K562 (cell line): ENCODE measurements around the gene MCC.

Source experiments
- BCLAF1 ChIP-seq, 2 experiments: fragments of 450-650 bp in 1 of 2; IDR thresholded peaks; 2 replicates each; pipeline ENCODE4 v1.6.1; 2011 to 2017; ENCODE audit warnings: low read depth in 2 of 2, antibody characterized with exemption in 1 of 2, borderline replicate concordance in 1 of 2, low read length in 1 of 2, mild to moderate bottlenecking in 1 of 2, mixed read lengths in 1 of 2; ENCODE audit not compliant: control insufficient read depth in 1 of 2
- CBX8 ChIP-seq: fragments of 200-600 bp; sonication (generic); IDR thresholded peaks from 2 replicates; pipeline ENCODE4 v1.6.1; 2012; ENCODE audit warnings: borderline replicate concordance, mixed run types, low read depth, mild to moderate bottlenecking, moderate library complexity, mixed read lengths, low read length, control low read depth, inconsistent platforms; ENCODE audit not compliant: poor library complexity, severe bottlenecking; ENCODE audit errors: extremely low read depth
- CREB1 ChIP-seq, 2 experiments: sonication (generic) in 1 of 2; formaldehyde crosslinking in 1 of 2; IDR thresholded peaks; 2 replicates each; pipeline versions ENCODE4 v1.6.1 to v1.8.0; 2012 to 2022; ENCODE audit warnings: inconsistent platforms in 1 of 2, mild to moderate bottlenecking in 1 of 2, missing genetic modification reagents in 1 of 2, moderate library complexity in 1 of 2
- EHMT2 ChIP-seq: fragments of 450-650 bp; IDR thresholded peaks from 2 replicates; pipeline ENCODE4 v1.6.1; 2018; ENCODE audit warnings: antibody characterized with exemption
- HBP1 ChIP-seq: fragments of 450-650 bp; formaldehyde crosslinking; IDR thresholded peaks from 2 replicates; pipeline ENCODE4 v1.4.0; 2022; ENCODE audit warnings: missing genetic modification characterization
- ILF3 ChIP-seq: fragments of 450-650 bp; IDR thresholded peaks from 2 replicates; pipeline ENCODE4 v1.6.1; 2018; ENCODE audit warnings: antibody characterized with exemption, mild to moderate bottlenecking, moderate library complexity, borderline replicate concordance
- MTA3 ChIP-seq: fragments of 450-650 bp; formaldehyde crosslinking; IDR thresholded peaks from 2 replicates; pipeline ENCODE4 v1.6.1; 2017; ENCODE audit warnings: mild to moderate bottlenecking, borderline replicate concordance
- SIN3A ChIP-seq, 2 experiments: fragments of 150-350 bp in 1 of 2; IDR thresholded peaks; 2 replicates each; pipeline ENCODE4 v1.6.1; 2011 to 2016; ENCODE audit warnings: borderline replicate concordance in 2 of 2, low read depth in 2 of 2, low read length in 2 of 2, mild to moderate bottlenecking in 2 of 2, moderate library complexity in 2 of 2; ENCODE audit not compliant: control insufficient read depth in 1 of 2
- SIRT6 ChIP-seq: IDR thresholded peaks from one replicate; pipeline ENCODE4 v1.6.1; 2012; ENCODE audit warnings: low read depth, mild to moderate bottlenecking, control low read depth, inconsistent platforms, low read length, moderate library complexity
- TRIM28 ChIP-seq: fragments of 450-650 bp; IDR thresholded peaks from 2 replicates; pipeline ENCODE4 v1.6.1; 2017
- ZNF143 ChIP-seq: sonication (generic); formaldehyde crosslinking; IDR thresholded peaks from 2 replicates; pipeline ENCODE4 v1.9.0; 2022; ENCODE audit warnings: mild to moderate bottlenecking, missing genetic modification reagents
- ZNF311 ChIP-seq: fragments of 250-450 bp; sonication (Bioruptor Pico); IDR thresholded peaks from 2 replicates; pipeline ENCODE4 v1.4.0; 2020; ENCODE audit warnings: mild to moderate bottlenecking, moderate library complexity
- TF ChIP-seq, protein P1 (sequence below), 2 experiments: fragments of 450-650 bp in 1 of 2; sonication (generic) in 1 of 2; formaldehyde crosslinking in 1 of 2; IDR thresholded peaks in 1 of 2; conservative IDR thresholded peaks in 1 of 2; 2 replicates each; pipeline versions ENCODE4 v1.6.1 to v1.8.1; 2016 to 2023; ENCODE audit warnings: mild to moderate bottlenecking in 2 of 2, moderate library complexity in 2 of 2, inconsistent platforms in 1 of 2, missing genetic modification reagents in 1 of 2

DNA sequence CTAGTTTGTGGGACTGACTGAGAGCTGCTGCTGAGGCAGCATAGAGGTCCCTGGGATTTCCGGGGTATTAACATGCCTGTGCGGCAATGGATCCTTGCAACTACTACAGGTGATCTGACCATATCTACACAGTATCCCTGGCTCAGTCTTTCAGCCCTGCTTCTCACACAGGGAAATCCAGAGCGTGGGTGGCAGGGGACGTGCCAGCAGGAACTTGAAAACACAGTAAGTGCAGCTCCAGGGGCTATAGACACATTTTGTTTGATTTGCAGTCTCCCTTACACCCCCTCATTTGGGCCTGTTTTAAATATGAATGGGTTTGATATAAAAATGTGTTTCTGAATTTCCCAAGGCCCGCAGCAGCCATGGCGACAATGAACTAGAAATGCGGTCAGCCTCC is 302.2 kb downstream of the MCC start:
- TF ChIP-seq ZNF143 (CRISPR knock-in tag) (no peak), SIN3A (IDR thresholded peaks at IDR 0.05; ENCODE audit: borderline replicate concordance in 2 of 2, control insufficient read depth in 1 of 2, low read depth in 2 of 2, low read length in 2 of 2) (no peak), CBX8 (no peak), ILF3 (no peak), ZNF311 (CRISPR knock-in tag) (no peak), HBP1 (no peak), MTA3 (no peak), TRIM28 (no peak), SIRT6 (no peak), EHMT2 (no peak), CREB1 (IDR thresholded peaks at IDR 0.05) (no peak), CREB1 (CRISPR knock-in tag; IDR thresholded peaks at IDR 0.05) (no peak), BCLAF1 (IDR thresholded peaks at IDR 0.05; ENCODE audit: borderline replicate concordance in 1 of 2, control insufficient read depth in 1 of 2, low read depth in 2 of 2, low read length in 1 of 2) (no peak)
- TF ChIP-seq, protein P1, sequence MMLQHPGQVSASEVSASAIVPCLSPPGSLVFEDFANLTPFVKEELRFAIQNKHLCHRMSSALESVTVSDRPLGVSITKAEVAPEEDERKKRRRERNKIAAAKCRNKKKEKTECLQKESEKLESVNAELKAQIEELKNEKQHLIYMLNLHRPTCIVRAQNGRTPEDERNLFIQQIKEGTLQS (IDR thresholded peaks at IDR 0.05), result no peak
- TF ChIP-seq, protein P1 (CRISPR knock-in tag; conservative IDR thresholded peaks at IDR 0.05), result no peak
